Iris pigment epithelial cell (primary cell): ENCODE measurements around the gene GNG4.
"Not testable (repeated sequence)": the region's sequence is repeated elsewhere in the genome, so short reads cannot be mapped to it uniquely, and the experiment has no call there.

Experiments
- DNase-seq: peaks from one replicate; pipeline ENCODE4 v3.0.0-alpha.2; 2011; ENCODE audit warnings: low read depth

GNG4 gene

GRCh38 chr1:235624721-235625333, 24.8 kb downstream of the GNG4 start:
- peak; percentile 89 for DNase-seq

GRCh38 chr1:235622936-235623779, 26.4 kb downstream of the GNG4 start:
- DNase-seq = no peak

- DNase-seq = not testable (repeated sequence)
Measured at GRCh38 chr1:235619149-235619548, 30.4 kb downstream of the GNG4 start.

- DNase-seq = peak; percentile 72
Measured at GRCh38 chr1:235617808-235618207, 31.8 kb downstream of the GNG4 start.

GRCh38 chr1:235617140-235617539, 32.4 kb downstream of the GNG4 start:
- no peak for DNase-seq

GRCh38 chr1:235614442-235614954, 35.1 kb downstream of the GNG4 start:
- no peak for DNase-seq

DNA sequence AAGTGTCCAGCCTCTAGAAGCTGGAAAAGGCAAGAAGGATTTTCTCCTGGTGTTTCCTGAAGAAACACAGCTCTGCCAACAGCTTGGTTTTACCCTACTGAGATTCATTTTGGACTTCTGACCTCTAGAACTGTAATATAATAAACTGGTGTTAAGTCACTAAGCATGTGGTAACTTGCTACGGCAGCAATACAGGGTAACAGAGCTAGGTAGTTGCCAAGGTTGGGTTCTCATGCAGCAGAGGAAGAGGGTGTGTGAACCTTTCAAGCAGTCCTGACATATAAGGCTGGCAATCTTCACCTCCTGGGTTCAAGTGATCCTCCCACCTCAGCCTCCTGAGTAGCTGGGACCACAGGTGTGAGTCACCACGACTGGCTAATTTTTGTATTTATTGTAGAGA, 36.0 kb downstream of the GNG4 start:
- DNase-seq = no peak

GRCh38 chr1:235612761-235613160, 36.8 kb downstream of the GNG4 start:
- no peak for DNase-seq

DNA sequence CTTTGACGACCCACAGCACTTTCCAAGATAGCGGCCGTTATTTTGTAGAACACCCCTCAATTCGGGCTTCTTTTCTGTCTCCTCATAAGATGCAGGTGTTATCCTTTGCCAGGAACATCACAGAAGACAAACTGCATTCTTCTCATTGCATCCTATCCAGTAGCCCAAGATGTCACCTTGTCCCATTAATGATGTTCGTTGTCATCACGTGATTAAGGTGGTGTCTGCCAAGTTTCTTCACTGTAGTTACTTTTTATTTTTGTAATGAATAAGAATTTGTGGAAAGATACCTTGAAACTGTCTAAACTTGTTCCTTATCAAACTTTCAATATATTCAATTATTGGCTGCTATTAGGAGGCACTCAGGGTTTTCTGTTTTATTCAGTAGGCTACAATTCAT, 39.4 kb downstream of the GNG4 start:
- no peak for DNase-seq

- DNase-seq = no peak
Measured at GRCh38 chr1:235608278-235608677, 41.3 kb downstream of the GNG4 start.

DNA sequence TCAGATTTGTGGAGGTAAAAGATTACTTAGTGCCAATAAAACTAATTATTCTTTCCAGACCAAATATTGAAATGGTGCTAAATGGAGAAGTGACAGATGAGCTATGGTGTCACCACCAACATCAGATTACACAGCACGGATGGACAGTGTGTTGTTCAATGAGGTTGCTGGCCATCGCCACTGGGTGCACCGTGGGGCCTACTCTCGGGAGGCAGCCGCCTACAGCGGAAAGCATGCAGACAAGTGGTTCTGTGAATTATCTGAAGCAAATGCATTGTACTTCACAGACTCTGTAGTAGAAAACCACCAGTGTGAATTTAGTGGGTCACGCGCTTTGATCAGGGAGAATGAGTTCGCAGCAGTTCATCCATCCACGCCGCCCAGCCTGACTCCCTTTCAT, 42.3 kb downstream of the GNG4 start:
- no peak for DNase-seq

DNA sequence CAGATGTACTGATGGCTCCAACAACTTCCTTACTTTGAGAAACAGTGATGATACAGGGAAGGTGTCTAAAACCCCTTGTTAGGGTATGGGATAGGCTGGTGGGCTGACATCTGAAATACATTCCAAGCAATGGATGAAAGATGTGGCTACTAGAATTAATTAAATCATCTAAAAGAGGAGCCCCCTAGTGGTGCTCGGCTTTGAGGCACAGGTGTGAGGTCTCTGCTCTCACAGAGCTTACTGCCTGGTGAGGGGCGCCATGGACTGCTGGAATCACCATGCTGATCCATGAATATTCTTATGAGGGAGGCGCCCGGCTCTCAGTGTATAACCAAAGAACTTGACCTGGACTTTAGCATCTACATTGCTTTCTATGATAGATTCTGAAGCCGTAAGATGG, 48.5 kb downstream of the GNG4 start:
- DNase-seq = no peak

DNA sequence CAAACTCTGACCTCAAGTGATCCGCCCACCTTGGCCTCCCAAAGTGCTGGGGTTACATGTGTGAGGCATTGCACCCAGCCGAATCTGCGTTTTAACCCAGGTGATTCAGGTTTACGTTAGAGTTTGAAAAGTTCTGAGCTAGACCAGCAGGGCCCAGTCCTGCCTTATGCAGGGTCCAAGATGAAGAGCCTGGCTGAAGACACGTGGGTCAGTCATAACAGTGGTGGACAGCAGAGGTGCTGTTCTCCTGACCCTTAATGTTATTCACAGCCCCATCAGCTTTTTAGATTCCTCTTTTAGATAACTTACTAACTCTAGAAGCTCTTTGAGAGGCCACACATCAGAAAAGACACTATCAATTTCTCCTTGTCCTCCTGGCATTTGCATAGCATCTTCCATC, 50.0 kb downstream of the GNG4 start:
- no peak for DNase-seq

DNA sequence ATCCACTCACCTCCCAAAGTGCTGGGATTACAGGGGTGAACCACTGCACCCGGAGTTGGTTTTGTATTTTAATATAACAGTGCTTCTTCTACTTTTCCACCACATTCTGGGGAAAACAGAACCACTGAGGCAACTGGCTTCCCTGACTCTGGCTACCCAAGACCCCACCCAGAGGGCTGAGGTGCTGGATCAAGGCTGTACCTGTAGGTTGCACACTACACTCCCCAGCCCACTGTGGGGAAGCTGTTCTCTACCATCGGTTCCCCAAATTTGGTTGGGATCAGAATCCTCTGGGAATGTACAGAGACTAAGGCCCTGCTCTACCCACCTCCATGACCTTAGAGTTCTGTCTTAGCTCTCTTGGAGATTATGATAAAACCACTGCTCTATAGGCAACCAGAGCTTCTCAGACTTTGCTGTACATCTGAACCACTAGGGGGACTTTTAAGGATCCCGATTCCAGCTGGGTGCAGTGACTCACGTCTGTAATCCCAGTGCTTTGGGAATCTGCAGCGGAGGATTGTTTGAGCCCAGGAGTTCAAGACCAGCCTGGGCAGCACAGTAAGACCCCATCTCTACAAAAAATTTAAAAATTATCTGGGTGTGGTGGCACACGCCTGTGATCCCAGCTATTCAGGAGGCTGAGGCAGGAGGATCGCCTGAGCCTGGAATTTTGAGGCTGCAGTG, 51.6 kb downstream of the GNG4 start:
- peak; percentile 58 for DNase-seq

DNA sequence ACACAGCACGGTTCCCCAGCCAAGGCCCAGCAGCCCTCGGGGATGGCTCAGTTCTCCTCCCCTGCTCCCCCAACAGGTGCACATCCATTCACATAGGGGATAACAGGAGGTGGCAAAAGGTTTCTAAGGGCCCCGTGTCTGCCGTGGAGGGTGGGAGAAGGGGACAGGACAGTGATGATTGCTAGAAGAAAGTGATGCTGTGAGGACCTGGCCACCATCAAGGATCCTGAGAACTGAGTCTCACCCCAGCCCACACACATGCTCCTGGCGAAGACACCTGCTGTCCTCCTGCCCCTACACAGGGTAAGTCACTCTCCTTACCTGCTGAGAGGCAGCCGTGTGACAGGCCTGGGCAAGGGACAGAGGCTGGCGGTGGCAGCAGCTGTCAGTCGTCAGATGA, 54.5 kb downstream of the GNG4 start:
- DNase-seq = no peak

DNA sequence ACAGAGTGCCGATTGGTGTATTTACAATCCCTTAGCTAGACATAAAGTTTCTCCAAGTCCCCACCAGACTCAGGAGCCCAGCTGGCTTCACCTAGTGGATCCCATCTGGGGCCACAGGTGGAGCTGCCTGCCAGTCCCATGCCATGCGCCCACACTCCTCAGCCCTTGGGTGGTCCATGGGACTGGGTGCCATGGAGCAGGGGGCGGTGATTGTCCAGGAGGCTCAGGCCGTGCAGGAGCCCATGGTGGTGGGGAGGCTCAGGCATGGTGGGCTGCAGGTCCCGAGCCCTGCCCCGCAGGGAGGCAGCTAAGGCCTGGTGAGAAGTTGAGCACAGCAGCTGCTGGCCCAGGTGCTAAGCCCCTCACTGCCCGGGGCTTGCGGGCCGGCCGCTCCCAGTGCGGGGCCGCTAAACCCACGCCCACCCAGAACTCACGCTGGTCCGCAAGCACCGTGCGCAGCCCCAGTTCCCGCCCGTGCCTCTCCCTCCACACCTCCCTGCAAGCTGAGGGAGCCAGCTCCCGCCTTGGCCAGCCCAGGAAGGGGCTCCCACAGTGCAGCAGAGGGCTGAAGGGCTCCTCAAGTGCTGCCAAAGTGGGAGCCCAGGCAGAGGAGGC, 55.2 kb downstream of the GNG4 start:
- not testable (repeated sequence) for DNase-seq

GRCh38 chr1:235588916-235589515, 60.6 kb downstream of the GNG4 start:
- peak; percentile 82 for DNase-seq

GRCh38 chr1:235588156-235588555, 61.4 kb downstream of the GNG4 start:
- DNase-seq = no peak

GRCh38 chr1:235586992-235587391, 62.6 kb downstream of the GNG4 start:
- DNase-seq = no peak

DNA sequence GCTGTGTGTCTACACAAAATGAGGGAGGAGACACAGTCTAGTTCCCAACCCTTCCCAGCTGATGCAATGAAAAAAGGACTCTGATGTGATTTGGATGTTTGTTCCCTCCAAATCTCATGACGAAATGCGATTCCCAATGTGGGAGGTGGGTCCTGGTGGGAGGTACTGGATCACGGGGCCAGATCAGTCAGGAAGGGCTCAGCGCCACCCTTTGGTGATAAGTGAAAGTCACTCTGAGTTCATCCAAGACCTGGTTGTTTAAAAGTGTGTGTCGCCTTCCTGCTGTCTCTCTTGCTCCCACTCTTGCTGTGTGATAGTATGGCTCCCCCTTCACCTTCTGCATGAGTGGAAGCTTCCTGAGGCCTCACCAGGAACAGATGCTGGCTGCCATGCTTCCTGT, 63.2 kb downstream of the GNG4 start:
- no peak for DNase-seq

- DNase-seq = no peak
Measured at GRCh38 chr1:235584973-235585372, 64.6 kb downstream of the GNG4 start.

DNA sequence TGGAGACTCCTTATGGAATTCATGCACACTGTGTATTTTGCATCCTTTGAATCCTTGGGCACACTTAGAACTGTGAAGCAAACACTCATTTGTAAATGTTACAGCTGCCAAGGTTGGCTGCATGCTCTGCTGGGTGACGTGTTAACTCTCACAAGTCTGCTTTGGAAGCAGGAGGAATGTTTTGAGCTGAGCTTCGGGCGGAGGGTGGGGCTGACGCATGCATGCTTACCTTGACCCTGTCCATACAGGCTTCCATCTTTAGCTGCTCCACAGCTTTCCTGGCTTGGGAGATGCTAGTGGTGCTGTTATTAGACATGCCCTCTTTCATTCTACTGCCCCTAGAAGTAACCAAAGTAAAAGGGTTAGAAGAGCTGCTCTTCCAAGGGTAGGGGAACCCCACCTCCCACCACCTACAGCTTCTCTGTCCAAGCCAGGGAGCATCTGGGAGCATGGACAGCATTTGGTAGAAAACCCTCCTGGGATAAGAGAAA, 66.0 kb downstream of the GNG4 start:
- peak; percentile 14 for DNase-seq
